ENCODE measurements around the gene CHST15.

DNA sequence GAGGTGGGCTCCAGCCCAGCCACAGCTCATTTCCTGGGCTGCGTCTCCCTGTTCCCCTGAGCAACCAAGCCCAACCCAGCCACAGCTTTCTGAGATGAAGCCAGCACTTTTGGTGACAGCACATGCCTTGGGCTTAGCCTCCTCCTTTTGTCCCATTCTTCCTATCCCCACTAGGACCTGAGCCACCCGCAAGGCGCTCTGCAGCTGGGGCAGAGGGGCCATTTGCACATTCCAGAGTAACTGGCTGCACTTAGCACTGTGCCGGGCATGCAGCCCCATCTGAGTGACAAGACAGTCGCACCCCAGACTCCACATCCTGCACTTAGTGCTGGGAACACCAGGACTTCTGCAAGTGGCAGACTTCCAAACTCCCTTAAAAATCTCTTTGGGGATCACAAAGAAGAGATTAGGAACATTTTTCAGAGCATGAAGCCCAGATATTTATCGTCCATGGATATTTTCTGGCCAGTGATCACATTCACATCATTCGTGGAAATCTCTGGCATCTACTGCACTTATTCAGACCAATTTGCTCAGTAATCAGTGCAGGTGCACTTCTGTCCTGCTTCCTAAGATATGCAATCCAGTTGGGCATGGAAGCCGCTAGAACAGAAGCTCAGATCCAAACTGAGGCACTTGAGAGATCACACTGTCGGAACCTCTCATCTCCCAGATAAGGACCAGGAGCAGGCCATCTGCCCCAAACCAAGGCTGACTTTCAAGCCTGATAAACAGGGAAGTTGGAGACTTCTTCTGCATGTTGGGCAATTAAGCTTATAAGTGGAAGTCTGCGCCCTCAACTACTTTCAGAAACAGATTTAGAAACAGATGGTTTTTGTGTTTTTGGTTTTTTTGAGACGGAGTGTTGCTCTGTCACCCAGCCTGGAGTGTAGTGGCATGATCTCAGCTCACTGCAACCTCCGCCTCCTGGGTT is 26.4 kb downstream of the CHST15 start:
- TF ChIP-seq, protein P1, sequence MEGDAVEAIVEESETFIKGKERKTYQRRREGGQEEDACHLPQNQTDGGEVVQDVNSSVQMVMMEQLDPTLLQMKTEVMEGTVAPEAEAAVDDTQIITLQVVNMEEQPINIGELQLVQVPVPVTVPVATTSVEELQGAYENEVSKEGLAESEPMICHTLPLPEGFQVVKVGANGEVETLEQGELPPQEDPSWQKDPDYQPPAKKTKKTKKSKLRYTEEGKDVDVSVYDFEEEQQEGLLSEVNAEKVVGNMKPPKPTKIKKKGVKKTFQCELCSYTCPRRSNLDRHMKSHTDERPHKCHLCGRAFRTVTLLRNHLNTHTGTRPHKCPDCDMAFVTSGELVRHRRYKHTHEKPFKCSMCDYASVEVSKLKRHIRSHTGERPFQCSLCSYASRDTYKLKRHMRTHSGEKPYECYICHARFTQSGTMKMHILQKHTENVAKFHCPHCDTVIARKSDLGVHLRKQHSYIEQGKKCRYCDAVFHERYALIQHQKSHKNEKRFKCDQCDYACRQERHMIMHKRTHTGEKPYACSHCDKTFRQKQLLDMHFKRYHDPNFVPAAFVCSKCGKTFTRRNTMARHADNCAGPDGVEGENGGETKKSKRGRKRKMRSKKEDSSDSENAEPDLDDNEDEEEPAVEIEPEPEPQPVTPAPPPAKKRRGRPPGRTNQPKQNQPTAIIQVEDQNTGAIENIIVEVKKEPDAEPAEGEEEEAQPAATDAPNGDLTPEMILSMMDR (IDR thresholded peaks at IDR 0.05; ENCODE audit: insufficient read depth, low read length): no peak
- TF ChIP-seq POLR2AphosphoS5 (IDR thresholded peaks at IDR 0.05; ENCODE audit: low read depth) (no peak), GABPA (IDR thresholded peaks at IDR 0.05; ENCODE audit: low read depth) (no peak), SPI1 (IDR thresholded peaks at IDR 0.05; ENCODE audit: borderline replicate concordance, low read depth) (peak; percentile 56; the same call in 1 of the 2 replicates)
- TF ChIP-seq, protein P2, sequence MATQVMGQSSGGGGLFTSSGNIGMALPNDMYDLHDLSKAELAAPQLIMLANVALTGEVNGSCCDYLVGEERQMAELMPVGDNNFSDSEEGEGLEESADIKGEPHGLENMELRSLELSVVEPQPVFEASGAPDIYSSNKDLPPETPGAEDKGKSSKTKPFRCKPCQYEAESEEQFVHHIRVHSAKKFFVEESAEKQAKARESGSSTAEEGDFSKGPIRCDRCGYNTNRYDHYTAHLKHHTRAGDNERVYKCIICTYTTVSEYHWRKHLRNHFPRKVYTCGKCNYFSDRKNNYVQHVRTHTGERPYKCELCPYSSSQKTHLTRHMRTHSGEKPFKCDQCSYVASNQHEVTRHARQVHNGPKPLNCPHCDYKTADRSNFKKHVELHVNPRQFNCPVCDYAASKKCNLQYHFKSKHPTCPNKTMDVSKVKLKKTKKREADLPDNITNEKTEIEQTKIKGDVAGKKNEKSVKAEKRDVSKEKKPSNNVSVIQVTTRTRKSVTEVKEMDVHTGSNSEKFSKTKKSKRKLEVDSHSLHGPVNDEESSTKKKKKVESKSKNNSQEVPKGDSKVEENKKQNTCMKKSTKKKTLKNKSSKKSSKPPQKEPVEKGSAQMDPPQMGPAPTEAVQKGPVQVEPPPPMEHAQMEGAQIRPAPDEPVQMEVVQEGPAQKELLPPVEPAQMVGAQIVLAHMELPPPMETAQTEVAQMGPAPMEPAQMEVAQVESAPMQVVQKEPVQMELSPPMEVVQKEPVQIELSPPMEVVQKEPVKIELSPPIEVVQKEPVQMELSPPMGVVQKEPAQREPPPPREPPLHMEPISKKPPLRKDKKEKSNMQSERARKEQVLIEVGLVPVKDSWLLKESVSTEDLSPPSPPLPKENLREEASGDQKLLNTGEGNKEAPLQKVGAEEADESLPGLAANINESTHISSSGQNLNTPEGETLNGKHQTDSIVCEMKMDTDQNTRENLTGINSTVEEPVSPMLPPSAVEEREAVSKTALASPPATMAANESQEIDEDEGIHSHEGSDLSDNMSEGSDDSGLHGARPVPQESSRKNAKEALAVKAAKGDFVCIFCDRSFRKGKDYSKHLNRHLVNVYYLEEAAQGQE (IDR thresholded peaks at IDR 0.05; ENCODE audit: insufficient replicate concordance, low read depth): no peak
